ENCODE measurements around the gene TIAM2.
"Not testable (repeated sequence)": the region's sequence is repeated elsewhere in the genome, so short reads cannot be mapped to it uniquely, and the experiment has no call there.

Gene TIAM2

GRCh38 chr6:154995254-154996015 is at the start of gene TIAM2:
TSS of gene TIAM2 (plus strand) at chr6:154995315. CDS start at chr6:155129224, 133,909 bp downstream.
- DNase-seq (ENCODE audit: low read depth in 3 of 3, low spot score in 1 of 3): peak in 1 of 3 donors; percentile 16

- no peak for DNase-seq (ENCODE audit: low read depth in 3 of 3, low spot score in 1 of 3)
Measured at GRCh38 chr6:154950979-154951344, 44.2 kb upstream of the TIAM2 start.

GRCh38 chr6:154951345-154952200 is 43.5 kb upstream of the TIAM2 start:
- no peak for DNase-seq (ENCODE audit: low read depth in 3 of 3, low spot score in 1 of 3)

GRCh38 chr6:154953644-154954043 is 41.5 kb upstream of the TIAM2 start:
- no peak for DNase-seq (ENCODE audit: low read depth in 3 of 3, low spot score in 1 of 3)

GRCh38 chr6:154954347-154954746 is 40.8 kb upstream of the TIAM2 start:
- no peak for DNase-seq (ENCODE audit: low read depth in 3 of 3, low spot score in 1 of 3)

- DNase-seq (ENCODE audit: low read depth in 3 of 3, low spot score in 1 of 3): no peak
Measured at GRCh38 chr6:154956771-154957522, 38.2 kb upstream of the TIAM2 start.

GRCh38 chr6:154958469-154958868 is 36.6 kb upstream of the TIAM2 start:
- DNase-seq (ENCODE audit: low read depth in 3 of 3, low spot score in 1 of 3): no peak

GRCh38 chr6:154960299-154960843 is 34.7 kb upstream of the TIAM2 start:
- no peak for DNase-seq (ENCODE audit: low read depth in 3 of 3, low spot score in 1 of 3)

- DNase-seq (ENCODE audit: low read depth in 3 of 3, low spot score in 1 of 3): no peak
Measured at GRCh38 chr6:154960854-154961530, 34.1 kb upstream of the TIAM2 start.

- DNase-seq (ENCODE audit: low read depth in 3 of 3, low spot score in 1 of 3): no peak
Measured at GRCh38 chr6:154962753-154963152, 32.4 kb upstream of the TIAM2 start.

- DNase-seq (ENCODE audit: low read depth in 3 of 3, low spot score in 1 of 3): not testable (repeated sequence)
Measured at GRCh38 chr6:154966065-154966770, 28.9 kb upstream of the TIAM2 start.

GRCh38 chr6:154969796-154970195 is 25.3 kb upstream of the TIAM2 start:
- DNase-seq (ENCODE audit: low read depth in 3 of 3, low spot score in 1 of 3): no peak

- DNase-seq (ENCODE audit: low read depth in 3 of 3, low spot score in 1 of 3): no peak
Measured at GRCh38 chr6:154974485-154975149, 20.5 kb upstream of the TIAM2 start.

GRCh38 chr6:154977588-154977987 is 17.5 kb upstream of the TIAM2 start:
- DNase-seq (ENCODE audit: low read depth in 3 of 3, low spot score in 1 of 3): no peak

GRCh38 chr6:154980273-154981078 is 14.6 kb upstream of the TIAM2 start:
- DNase-seq (ENCODE audit: low read depth in 3 of 3, low spot score in 1 of 3): no peak

GRCh38 chr6:154981079-154981870 is 13.8 kb upstream of the TIAM2 start:
- DNase-seq (ENCODE audit: low read depth in 3 of 3, low spot score in 1 of 3): no peak

- DNase-seq (ENCODE audit: low read depth in 3 of 3, low spot score in 1 of 3): no peak
Measured at GRCh38 chr6:154984146-154984545, 11.0 kb upstream of the TIAM2 start.

GRCh38 chr6:154986787-154987235 is 8.3 kb upstream of the TIAM2 start:
- no peak for DNase-seq (ENCODE audit: low read depth in 3 of 3, low spot score in 1 of 3)

Measured in stimulated activated CD4-positive, alpha-beta T cell treated with anti-CD3 and anti-CD28 coated beads, TNF-alpha, amount 100 ng/mL, for 1 hour (primary cell).